IgD-negative memory B cell (primary cell): Measurements from ENCODE around the gene SIN3A. TPM values are rescaled to one million over a fixed set of nuclear protein-coding genes. Genes with fewer than 3 reads are reported as not detected.

ENCODE experiments used
- H3K27ac Mint-ChIP-seq, 3 donors: one replicate each; pipeline ENCODE4 v1.8.0; 2020 to 2022; ENCODE audit warnings: mild to moderate bottlenecking in 3 of 3, mixed read lengths in 3 of 3, moderate library complexity in 1 of 3
- H3K27me3 Mint-ChIP-seq: one replicate; pipeline ENCODE4 v1.8.0; 2021; ENCODE audit warnings: mixed read lengths
- H3K36me3 Mint-ChIP-seq: one replicate; pipeline ENCODE4 v1.8.0; 2020; ENCODE audit warnings: mild to moderate bottlenecking, mixed read lengths
- H3K4me1 Mint-ChIP-seq, 3 donors: one replicate each; pipeline ENCODE4 v1.8.0; 2020 to 2022; ENCODE audit warnings: mixed read lengths in 3 of 3, mild to moderate bottlenecking in 1 of 3
- H3K4me3 Mint-ChIP-seq, 4 donors: one replicate each; pipeline ENCODE4 v1.8.0; 2020 to 2022; ENCODE audit warnings: mild to moderate bottlenecking in 4 of 4, mixed read lengths in 4 of 4, moderate library complexity in 3 of 4
- H3K9me3 Mint-ChIP-seq, 3 donors: one replicate each; pipeline ENCODE4 v1.8.0; 2020 to 2021; ENCODE audit warnings: mixed read lengths in 3 of 3, mild to moderate bottlenecking in 1 of 3
- polyA plus RNA-seq: library from polyadenylated mRNA; unstranded; fragments of 300-500 nt; fragmentation: Illumina TruSeq; gene quantifications from one replicate; pipeline ENCODE4 v1.2.3, GENCODE V29; 2021

The SIN3A gene
- polyA plus RNA-seq, 1 donor from 2014 or later: 15.9 TPM

DNA sequence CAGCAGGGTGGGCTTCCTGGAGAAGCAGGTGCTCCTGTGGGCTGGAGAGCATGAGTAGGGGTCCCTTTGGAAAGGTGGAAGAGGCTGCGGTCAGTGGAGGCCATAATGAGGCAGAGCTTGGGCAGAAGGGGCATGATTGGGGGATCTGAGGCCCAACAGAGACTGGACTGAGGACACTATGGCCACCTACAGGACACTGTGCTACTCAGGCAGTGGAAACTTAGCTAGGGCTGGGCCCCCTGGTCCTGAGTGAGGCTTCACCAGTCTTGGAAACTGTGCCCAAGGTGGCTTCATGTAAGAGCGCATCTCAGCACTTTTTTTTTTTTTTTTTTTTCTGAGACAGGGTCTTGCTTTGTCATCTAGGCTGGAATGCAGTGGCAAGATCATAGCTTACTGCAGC is 121.9 kb downstream of the SIN3A start:
- Mint-ChIP-seq H3K36me3 (no peaks in the 10 kb centered on the region), H3K27me3 (no peaks in the 10 kb centered on the region), H3K9me3 (no peaks in the 10 kb centered on the region), H3K27ac (no peak overlapping the region), H3K4me3 (no peak overlapping the region), H3K4me1 (peaks cover 0 to 5% (median 2%) of the 10 kb centered on the region in 3 donors)

DNA sequence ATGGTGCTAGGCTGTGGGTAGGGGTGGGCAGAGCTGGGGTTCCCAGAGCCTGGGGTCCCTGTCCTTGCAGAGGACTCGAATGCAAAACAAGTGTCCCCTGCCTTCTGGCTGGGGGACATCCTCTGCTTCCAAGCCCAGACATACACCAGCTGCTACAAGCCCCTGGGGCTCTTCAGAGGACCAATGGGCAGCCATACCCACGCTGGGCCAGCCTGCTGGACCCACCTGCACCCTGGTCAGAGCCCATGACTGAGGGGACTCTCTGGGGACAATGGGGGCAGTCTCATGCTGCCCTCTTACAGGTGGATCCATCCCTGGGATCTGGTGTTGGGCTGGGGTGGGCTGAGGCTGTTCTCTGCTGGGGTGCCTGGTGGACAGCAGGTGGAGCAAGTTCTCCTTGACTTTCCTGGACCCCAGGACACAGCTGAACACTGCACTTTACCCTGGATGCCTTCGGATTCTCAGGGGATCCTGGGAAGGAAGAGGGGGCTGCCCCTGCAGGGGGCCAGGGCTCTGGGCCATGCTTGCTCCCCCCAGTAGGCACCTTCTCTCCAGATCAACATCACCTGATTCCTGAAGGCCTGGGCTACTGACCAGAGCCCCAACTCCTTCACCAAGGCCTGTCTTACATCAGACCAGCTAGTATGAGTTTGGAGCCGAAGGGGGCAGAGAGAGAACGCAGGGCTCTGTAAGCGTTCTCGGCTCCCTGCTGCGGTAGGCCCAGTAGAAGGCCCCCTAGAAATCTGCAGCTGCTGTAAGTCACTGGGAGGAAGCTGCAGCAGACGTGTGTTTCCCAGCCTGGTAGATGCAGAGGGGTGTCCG is 122.8 kb downstream of the SIN3A start:
- Mint-ChIP-seq H3K4me3 (no peak overlapping the region), H3K27me3 (no peaks in the 10 kb centered on the region), H3K27ac (no peak overlapping the region), H3K9me3 (no peaks in the 10 kb centered on the region), H3K4me1 (peaks cover 0 to 5% (median 2%) of the 10 kb centered on the region in 3 donors), H3K36me3 (no peaks in the 10 kb centered on the region)

DNA sequence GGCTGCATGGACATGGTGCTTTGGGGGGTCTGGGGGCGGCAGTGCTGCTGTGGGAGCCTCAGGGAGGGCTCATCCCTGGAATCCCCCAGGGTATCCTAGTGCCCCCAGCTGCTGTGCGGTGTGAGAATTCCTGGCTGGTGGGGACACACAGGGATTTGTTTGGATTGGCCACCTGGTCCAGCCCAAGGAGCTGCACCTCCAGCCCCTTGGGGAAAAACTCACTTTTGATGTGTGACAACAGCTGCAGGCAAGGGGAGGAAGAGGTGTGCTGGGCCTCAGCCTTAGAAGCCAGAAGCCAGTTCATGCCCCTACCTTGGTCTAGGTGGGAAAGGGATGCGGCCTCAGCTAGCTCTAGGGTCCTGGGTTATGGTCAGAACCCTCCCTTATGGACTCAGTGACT is 124.0 kb downstream of the SIN3A start:
- Mint-ChIP-seq H3K4me1 (peaks cover 0 to 5% (median 2%) of the 10 kb centered on the region in 3 donors), H3K9me3 (no peaks in the 10 kb centered on the region), H3K36me3 (no peaks in the 10 kb centered on the region), H3K27me3 (no peaks in the 10 kb centered on the region), H3K27ac (no peak overlapping the region), H3K4me3 (no peak overlapping the region)

DNA sequence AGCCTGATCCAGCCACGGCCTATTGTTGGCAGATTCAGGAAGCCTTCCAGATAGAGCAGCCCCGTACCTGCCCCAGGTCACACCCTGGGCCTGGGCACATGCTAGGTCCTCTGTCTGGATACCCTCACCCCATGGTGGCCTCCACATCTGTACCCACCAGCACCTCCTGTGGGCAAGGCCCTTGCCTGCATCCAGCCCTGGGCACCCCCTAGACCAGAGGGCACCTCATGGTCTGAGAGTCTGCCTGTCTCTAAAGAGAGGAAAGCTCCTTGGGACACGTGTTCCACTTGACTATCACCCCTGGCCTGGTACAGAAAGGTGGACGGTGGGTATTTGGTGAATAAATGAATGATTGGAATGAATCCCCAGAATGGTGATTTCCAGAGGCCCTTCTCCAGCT is 124.5 kb downstream of the SIN3A start:
- Mint-ChIP-seq H3K27me3 (no peaks in the 10 kb centered on the region), H3K4me3 (no peak overlapping the region), H3K27ac (no peak overlapping the region), H3K36me3 (no peaks in the 10 kb centered on the region), H3K4me1 (peaks cover 0 to 5% (median 2%) of the 10 kb centered on the region in 3 donors), H3K9me3 (no peaks in the 10 kb centered on the region)

DNA sequence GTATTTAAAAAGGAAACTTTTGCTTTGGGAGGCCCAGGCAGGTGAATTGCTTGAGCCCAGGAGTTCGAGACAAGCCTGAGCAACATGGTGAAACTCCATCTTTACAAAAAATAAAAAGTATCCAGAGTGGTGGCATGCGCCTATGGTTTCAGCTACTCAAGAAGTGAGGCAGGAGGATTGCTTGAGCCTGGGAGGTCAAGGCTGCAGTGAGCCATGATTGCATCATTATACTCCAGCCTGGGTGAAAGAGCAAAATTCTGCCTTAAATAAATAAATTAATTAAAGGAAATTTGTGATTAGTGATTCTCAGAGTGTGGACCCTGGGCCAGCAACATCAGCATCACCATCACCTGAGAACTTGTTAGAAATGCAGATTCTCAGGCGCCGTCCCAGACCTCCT is 125.6 kb downstream of the SIN3A start:
- H3K27me3 Mint-ChIP-seq: no peaks in the 10 kb centered on the region
- H3K4me3 Mint-ChIP-seq: no peak overlapping the region
- H3K27ac Mint-ChIP-seq: no peak overlapping the region
- H3K4me1 Mint-ChIP-seq: peaks cover 0 to 6% (median 2%) of the 10 kb centered on the region in 3 donors
- H3K9me3 Mint-ChIP-seq: no peaks in the 10 kb centered on the region
- H3K36me3 Mint-ChIP-seq: no peaks in the 10 kb centered on the region

DNA sequence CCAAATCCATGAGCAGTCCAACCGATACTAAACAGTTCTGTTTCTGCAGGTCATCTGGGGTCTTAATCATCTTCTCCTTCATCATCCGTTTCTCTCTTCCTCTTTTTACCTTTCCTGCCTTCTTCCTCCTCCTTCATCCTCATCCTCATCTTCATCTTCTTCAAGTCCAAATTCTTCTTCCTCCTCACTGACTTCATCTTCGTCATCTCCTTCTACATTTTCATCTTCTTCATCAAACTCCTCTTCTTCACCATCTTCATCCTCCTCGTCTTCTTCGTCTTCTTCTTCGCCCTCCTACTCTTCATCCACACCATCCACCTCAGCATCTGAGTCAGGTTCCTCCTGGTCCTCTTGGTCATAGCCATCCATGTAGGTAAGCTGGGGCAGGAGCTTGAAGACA is 129.8 kb downstream of the SIN3A start:
- Mint-ChIP-seq H3K27me3 (no peaks in the 10 kb centered on the region), H3K27ac (no peak overlapping the region), H3K4me1 (peaks cover 0 to 4% (median 2%) of the 10 kb centered on the region in 3 donors), H3K4me3 (no peak overlapping the region), H3K36me3 (no peaks in the 10 kb centered on the region), H3K9me3 (no peaks in the 10 kb centered on the region)

Other genes with a start within 250 kb of the SIN3A start
- gene C15orf39, start 249.8 kb downstream of the SIN3A start, polyA plus RNA-seq: 6.3 TPM
- gene GOLGA6C, start 193.4 kb downstream of the SIN3A start, polyA plus RNA-seq: not detected
- gene GOLGA6D, start 168.9 kb downstream of the SIN3A start, polyA plus RNA-seq: not detected
- 36.2 TPM for gene COMMD4, start 115.6 kb downstream of the SIN3A start, polyA plus RNA-seq
- gene NEIL1, start 104.7 kb downstream of the SIN3A start, polyA plus RNA-seq: 16.0 TPM
- 13.2 TPM for gene MAN2C1, start 83.1 kb downstream of the SIN3A start, polyA plus RNA-seq
- gene PTPN9, start 127.6 kb upstream of the SIN3A start, polyA plus RNA-seq: 13.3 TPM
- gene SNUPN, start 174.0 kb upstream of the SIN3A start, polyA plus RNA-seq: 25.4 TPM
- 249 TPM for gene IMP3, start 188.5 kb upstream of the SIN3A start, polyA plus RNA-seq
- 0.05 TPM for gene SNX33, start 196.2 kb upstream of the SIN3A start, polyA plus RNA-seq